HEK293T (cell line): ENCODE data around the gene MTG2.

Source experiments
- BHLHE40 ChIP-seq: fragments of 450-650 bp; IDR thresholded peaks from 2 replicates; pipeline ENCODE4 v1.6.1; 2016; ENCODE audit warnings: mild to moderate bottlenecking, moderate library complexity, borderline replicate concordance
- ZNF384 ChIP-seq: fragments of 450-650 bp; IDR thresholded peaks from 2 replicates; pipeline ENCODE4 v1.6.1; 2016

DNA sequence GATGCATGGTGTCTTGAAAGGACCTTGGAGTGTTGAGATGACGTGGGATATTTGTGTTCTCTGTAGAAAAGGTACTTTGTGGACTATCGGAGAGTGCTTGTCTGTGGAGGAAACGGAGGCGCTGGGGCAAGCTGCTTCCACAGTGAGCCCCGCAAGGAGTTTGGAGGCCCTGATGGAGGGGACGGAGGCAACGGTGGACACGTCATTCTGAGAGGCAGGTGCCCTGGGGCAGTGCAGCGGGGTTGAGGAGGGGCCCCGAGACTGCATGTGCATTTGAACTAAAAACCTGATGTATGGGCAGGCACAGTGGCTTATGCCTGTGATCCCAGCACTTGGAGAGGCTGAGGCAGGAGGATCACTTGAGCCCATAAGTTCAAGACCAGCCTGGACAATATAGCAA, 12.9 kb downstream of the MTG2 start:
- TF ChIP-seq ZNF384, result no peak
- TF ChIP-seq BHLHE40, result no peak
